Left lung (tissue), 10 donors: ENCODE measurements around the gene MACROD2. TPM values are rescaled to one million over a fixed set of nuclear protein-coding genes. Genes with fewer than 3 reads are reported as not detected.

Source experiments
- ATAC-seq: fragments of 200-7000 bp; cut with Tn5 transposase; one replicate; pipeline ENCODE4 v1.9.1; 2020; ENCODE audit warnings: moderate library complexity
- DNase-seq, 4 donors: peaks; one replicate each; pipeline ENCODE4 v3.0.0-alpha.2; 2013 to 2020
- H3K27ac ChIP-seq, 2 donors: fragments of 200-600 bp; sonication (generic) in 1 of 2; one replicate each; pipeline versions ENCODE4 v1.5.0 to v1.8.0; 2020 to 2021
- H3K27me3 ChIP-seq, 2 donors: fragments of 200-600 bp; sonication (generic) in 1 of 2; one replicate each; pipeline versions ENCODE4 v1.5.0 to v1.8.0; 2020 to 2021
- H3K36me3 ChIP-seq, 2 donors: fragments of 200-600 bp; sonication (generic) in 1 of 2; one replicate each; pipeline versions ENCODE4 v1.5.0 to v1.8.0; 2020 to 2021
- H3K4me1 ChIP-seq, 2 donors: fragments of 200-600 bp; one replicate each; pipeline ENCODE4 v1.8.0; 2021
- H3K4me3 ChIP-seq, 2 donors: fragments of 200-600 bp; sonication (generic) in 1 of 2; one replicate each; pipeline versions ENCODE4 v1.5.0 to v1.8.0; 2020 to 2021; ENCODE audit warnings: mild to moderate bottlenecking in 1 of 2
- H3K9me3 ChIP-seq, 2 donors: fragments of 200-600 bp; sonication (generic) in 1 of 2; one replicate each; pipeline versions ENCODE4 v1.5.0 to v1.8.0; 2020 to 2021
- intact Hi-C, 2 donors: fragments of 100-400 bp; cut with DNase I; formaldehyde crosslinking; loops; one replicate each; pipeline versions ENCODE4 v1.11.2 to v1.14.2; 2022
- polyA plus RNA-seq, 6 donors: library from polyadenylated mRNA; unstranded; fragments of 120-200 nt; gene quantifications; one replicate each; pipeline ENCODE4 v1.2.1, GENCODE V29; 2013; ENCODE audit not compliant: insufficient read length in 6 of 6
- total RNA-seq, 2 donors: library from RNA; stranded (reverse); fragmentation: NEBNext Ultra II Directional; extraction: Animal tissue kit (Norgen Biotek cat#: 25700); gene quantifications; one replicate each; pipeline ENCODE4 v1.2.1, GENCODE V29; 2021
- TF ChIP-seq, protein P1 (sequence below), 2 donors: fragments of 200-600 bp; sonication (generic) in 1 of 2; IDR thresholded peaks; one replicate each; pipeline versions ENCODE4 v1.5.0 to v1.8.0; 2021; ENCODE audit warnings: antibody characterized with exemption in 2 of 2
- donor health status: DM: no; HTN: yes; CAD: no.
- donor health status: DM: no; HTN: no; CAD: no.

Gene MACROD2
- total and polyA plus RNA-seq, 8 donors: 6.1 to 23.6 (median 8.9) TPM

- ATAC-seq: peak; percentile 22
- peaks cover 0 to 6% of the 10 kb centered on the region in 2 donors for H3K9me3 ChIP-seq
- intact Hi-C loops: no loop called here
- H3K36me3 ChIP-seq: no peaks in the 10 kb centered on the region
- no peaks in the 10 kb centered on the region for H3K27me3 ChIP-seq
- DNase-seq: peak in 1 of 4 donors; percentile 14
- no peak overlapping the region for H3K4me3 ChIP-seq
- no peak overlapping the region for H3K27ac ChIP-seq
- no peaks in the 10 kb centered on the region for H3K4me1 ChIP-seq
- TF ChIP-seq, protein P1, sequence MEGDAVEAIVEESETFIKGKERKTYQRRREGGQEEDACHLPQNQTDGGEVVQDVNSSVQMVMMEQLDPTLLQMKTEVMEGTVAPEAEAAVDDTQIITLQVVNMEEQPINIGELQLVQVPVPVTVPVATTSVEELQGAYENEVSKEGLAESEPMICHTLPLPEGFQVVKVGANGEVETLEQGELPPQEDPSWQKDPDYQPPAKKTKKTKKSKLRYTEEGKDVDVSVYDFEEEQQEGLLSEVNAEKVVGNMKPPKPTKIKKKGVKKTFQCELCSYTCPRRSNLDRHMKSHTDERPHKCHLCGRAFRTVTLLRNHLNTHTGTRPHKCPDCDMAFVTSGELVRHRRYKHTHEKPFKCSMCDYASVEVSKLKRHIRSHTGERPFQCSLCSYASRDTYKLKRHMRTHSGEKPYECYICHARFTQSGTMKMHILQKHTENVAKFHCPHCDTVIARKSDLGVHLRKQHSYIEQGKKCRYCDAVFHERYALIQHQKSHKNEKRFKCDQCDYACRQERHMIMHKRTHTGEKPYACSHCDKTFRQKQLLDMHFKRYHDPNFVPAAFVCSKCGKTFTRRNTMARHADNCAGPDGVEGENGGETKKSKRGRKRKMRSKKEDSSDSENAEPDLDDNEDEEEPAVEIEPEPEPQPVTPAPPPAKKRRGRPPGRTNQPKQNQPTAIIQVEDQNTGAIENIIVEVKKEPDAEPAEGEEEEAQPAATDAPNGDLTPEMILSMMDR (IDR thresholded peaks at IDR 0.05): no peak
These were observed 237.3 kb downstream of the MACROD2 start for GRCh38 chr20:14232650-14233049.

GRCh38 chr20:14234666-14235295 is 239.5 kb downstream of the MACROD2 start:
- Histone ChIP-seq H3K36me3 (no peaks in the 10 kb centered on the region), H3K4me3 (no peak overlapping the region), H3K9me3 (peaks cover 0 to 7% of the 10 kb centered on the region in 2 donors), H3K4me1 (no peaks in the 10 kb centered on the region), H3K27ac (no peak overlapping the region), H3K27me3 (no peaks in the 10 kb centered on the region)
- DNase-seq: no peak
- TF ChIP-seq, protein P1 (IDR thresholded peaks at IDR 0.05): no peak
- ATAC-seq: peak; percentile 34
- intact Hi-C loops: no loop called here

- intact Hi-C loops: no loop called here
- DNase-seq (no peak), ATAC-seq (peak; percentile 95)
- Histone ChIP-seq H3K9me3 (peaks cover 0 to 7% of the 10 kb centered on the region in 2 donors), H3K4me3 (no peak overlapping the region), H3K27ac (no peak overlapping the region), H3K36me3 (no peaks in the 10 kb centered on the region), H3K27me3 (no peaks in the 10 kb centered on the region), H3K4me1 (no peaks in the 10 kb centered on the region)
- TF ChIP-seq, protein P1 (IDR thresholded peaks at IDR 0.05): no peak
These were observed 240.0 kb downstream of the MACROD2 start for GRCh38 chr20:14235355-14235754.

DNA sequence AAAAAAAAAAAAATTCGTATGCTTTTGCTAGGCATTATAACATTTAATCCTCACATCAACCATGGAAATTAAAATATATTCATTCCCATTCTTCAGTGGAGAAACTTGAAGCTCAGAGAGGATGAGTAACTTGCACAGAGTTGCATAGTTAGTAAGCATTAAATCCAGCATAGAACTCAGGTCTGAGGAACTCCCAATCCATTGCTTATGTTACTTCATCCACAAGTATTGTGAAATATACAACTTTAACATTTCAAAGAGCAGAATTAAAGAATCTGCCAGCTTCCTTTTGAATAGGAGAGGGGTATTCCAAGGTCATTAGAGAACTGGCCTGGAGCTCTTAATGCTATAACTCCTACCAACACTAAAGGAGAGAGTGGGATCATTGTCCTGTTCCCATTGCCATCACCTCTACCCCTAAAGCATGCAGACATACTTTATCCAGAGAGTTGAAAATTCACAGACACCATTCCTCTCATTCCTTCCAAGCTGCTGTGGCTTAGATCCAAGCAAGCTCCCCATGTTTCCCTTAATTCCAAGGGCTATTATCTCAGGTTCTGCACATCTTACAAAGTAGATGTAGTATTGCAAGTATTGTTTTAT is 250.2 kb downstream of the MACROD2 start:
- no peaks in the 10 kb centered on the region for H3K36me3 ChIP-seq
- TF ChIP-seq, protein P1 (IDR thresholded peaks at IDR 0.05): no peak
- no peak overlapping the region for H3K27ac ChIP-seq
- no peak overlapping the region for H3K4me3 ChIP-seq
- DNase-seq (no peak), ATAC-seq (no peak)
- no peaks in the 10 kb centered on the region for H3K9me3 ChIP-seq
- intact Hi-C loops: no loop called here
- H3K4me1 ChIP-seq: peaks cover 0 to 2% of the 10 kb centered on the region in 2 donors
- H3K27me3 ChIP-seq: no peaks in the 10 kb centered on the region

DNA sequence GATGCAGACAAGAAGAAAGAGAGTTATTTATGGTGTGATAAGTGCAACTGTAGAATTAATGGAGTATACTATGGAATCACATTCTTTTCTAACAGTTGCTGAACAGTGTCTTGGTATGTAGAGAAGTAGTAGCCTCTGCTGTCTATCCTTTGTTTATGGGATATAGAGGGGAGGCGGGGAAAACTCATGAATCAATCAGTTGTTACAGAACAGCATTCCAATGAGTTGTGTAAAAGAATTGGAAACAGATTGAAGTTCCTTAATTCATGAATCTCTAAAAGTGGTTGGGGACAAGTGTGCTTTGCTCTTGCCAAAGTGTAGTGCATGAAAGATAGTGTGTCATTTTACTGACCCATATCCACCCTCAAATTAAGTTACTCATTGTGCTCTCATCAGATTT is 264.4 kb downstream of the MACROD2 start:
- H3K4me3 ChIP-seq: no peak overlapping the region
- DNase-seq (no peak), ATAC-seq (no peak)
- no peaks in the 10 kb centered on the region for H3K36me3 ChIP-seq
- TF ChIP-seq, protein P1 (IDR thresholded peaks at IDR 0.05): no peak
- intact Hi-C loops: no loop called here
- no peak overlapping the region for H3K27ac ChIP-seq
- H3K9me3 ChIP-seq: peaks cover 0 to 3% of the 10 kb centered on the region in 2 donors
- H3K27me3 ChIP-seq: no peaks in the 10 kb centered on the region
- no peaks in the 10 kb centered on the region for H3K4me1 ChIP-seq
